GM12874 (cell line): ENCODE data around the gene MYH15.

Source experiments
- TF ChIP-seq, protein P1 (sequence below): IDR thresholded peaks from 2 replicates; pipeline ENCODE4 v1.5.1; 2011; ENCODE audit warnings: low read depth, mild to moderate bottlenecking, control low read depth, low read length, moderate library complexity; ENCODE audit not compliant: insufficient read depth

MYH15 gene

DNA sequence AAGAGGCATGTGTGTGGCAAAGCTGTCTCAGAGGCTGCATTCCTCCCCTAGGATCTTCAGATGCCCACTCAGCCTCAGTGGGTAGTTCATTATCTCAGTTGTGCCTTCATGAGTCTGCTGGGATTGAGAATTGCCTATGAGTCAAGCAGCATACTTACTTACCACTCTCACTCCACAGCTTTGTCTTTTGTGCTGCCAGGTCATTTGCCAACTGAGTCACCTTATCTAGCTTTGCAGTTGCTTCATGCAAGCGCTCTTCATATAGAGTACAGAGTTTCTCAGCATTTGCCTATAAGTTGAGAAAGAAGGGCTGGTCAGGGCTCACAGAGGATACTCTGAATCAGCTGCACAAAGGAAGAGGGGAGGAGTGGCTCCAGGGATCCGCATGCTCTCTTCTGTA, 89.5 kb downstream of the MYH15 start:
- TF ChIP-seq, protein P1, sequence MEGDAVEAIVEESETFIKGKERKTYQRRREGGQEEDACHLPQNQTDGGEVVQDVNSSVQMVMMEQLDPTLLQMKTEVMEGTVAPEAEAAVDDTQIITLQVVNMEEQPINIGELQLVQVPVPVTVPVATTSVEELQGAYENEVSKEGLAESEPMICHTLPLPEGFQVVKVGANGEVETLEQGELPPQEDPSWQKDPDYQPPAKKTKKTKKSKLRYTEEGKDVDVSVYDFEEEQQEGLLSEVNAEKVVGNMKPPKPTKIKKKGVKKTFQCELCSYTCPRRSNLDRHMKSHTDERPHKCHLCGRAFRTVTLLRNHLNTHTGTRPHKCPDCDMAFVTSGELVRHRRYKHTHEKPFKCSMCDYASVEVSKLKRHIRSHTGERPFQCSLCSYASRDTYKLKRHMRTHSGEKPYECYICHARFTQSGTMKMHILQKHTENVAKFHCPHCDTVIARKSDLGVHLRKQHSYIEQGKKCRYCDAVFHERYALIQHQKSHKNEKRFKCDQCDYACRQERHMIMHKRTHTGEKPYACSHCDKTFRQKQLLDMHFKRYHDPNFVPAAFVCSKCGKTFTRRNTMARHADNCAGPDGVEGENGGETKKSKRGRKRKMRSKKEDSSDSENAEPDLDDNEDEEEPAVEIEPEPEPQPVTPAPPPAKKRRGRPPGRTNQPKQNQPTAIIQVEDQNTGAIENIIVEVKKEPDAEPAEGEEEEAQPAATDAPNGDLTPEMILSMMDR: no peak

DNA sequence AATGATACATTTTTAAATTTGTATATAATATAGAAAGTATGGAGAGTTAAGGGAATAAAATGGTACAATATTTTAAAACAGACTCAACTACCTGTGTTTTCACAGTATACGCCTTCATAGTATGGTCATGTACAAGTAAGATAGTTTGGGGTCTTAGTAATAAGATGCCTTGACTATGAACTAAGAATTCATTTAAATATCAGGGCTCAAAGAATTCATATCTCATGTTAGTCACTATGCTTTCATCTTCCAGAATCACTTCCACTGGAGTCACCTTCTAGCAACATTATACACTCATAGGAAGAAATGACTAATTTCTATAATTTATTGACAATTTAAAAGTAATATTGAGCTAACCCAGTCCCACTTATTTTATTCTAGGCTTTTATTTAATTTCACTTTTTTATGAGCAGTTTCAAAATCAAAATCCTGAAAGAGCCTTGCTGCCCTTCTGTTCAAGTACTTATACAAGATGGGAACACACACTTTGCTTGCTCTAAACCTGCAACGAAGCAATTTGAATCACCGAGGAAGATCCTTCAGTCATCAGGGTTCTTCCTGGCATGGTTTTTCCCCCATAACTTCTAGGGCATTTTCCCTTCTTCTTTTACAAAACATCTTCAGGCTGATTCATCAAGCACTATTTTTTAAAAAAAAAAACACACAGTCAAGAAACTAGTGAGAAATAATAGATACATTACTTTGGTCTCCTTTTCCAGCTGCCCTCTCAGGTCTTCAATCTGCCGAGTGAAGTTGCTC, 94.1 kb downstream of the MYH15 start:
- TF ChIP-seq, protein P1: no peak

DNA sequence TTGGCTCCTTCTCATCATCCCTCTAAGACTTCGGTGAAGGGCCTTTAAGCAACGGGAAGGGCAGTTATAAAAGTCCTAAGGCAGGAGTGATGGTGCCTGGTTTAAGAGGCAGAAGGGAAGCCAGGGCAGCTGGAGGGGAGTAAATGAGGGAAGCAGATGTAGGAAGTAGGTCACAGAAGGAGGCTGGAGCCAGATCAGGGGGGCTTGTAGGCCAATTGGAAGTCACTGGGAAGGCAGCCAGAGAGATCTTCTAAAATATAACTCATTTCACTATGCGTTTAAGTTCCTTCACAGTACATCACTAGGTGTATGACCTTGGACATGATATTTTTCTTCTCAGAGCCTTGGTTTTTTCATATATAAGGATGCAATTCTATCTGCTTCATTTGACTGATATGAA, 94.7 kb downstream of the MYH15 start:
- TF ChIP-seq, protein P1: no peak

DNA sequence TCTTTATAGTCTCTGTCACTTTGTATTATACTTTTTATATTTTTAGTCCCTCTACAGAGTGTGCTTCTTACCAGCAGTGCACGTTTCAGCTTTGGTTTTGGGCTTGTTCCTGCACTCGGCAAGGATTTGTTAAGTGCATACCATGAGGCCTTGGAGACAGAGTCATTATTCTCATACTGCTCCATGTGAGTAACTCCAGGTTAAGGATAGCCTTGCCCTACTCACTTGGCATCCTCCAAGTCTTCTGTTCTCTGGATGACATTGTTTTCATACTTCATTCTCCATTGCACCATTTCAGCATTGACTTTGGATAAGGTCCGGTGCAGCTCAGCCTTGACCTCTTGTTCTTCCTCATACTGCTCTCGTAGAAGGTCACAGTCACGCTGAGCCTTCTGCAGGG, 96.4 kb downstream of the MYH15 start:
- TF ChIP-seq, protein P1: no peak

DNA sequence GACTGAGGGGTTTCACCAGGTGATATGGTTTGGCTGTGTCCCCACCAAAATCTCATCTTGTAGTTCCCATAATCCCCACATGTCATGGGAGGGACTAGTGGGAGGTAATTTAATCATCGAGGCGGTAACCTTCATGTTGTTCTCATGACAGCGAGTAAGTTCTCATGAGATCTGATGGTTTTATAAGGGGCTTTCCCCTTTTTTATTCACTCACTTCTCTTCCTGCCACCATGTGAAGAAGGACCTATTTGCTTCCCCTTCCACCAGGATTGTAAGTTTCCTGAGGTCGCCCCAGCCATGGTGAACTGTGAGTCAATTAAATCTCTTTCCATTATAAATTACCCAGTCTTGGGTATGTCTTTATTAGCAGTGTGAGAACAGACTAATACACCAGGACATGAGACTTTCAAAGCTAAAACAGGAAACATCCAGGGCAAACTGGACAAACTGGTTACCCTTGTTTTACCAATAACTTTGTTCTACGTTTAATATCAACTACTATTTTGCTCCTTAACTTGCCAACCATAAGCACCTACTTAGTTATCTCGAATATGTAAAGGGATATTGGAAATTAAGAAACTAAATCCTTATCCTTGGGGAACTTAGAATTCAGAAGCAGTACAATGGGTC, 98.2 kb downstream of the MYH15 start:
- TF ChIP-seq, protein P1: no peak

DNA sequence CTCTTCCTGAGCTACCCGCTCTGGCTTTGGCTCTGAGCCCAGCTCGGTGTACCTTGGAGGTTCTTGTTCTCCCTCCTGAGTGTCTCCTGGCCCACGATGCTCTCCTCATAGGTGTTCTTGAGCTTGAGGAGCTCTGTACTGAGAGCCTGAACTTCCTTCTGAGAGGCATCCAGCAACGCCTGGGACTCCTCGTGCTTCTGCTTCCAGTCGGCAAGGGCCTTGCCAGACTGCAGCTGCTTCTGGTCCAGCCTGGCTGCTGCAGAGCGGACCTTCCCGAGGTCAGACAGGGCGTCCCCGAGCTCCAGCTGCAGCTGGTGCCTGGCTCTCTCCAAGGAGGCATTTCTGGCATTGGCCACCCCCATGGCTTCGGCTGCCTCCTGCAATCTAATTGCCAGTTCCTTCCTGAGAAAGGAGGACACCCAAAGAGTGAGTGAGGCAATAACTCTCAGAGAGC, 99.8 kb downstream of the MYH15 start:
- TF ChIP-seq, protein P1: no peak

DNA sequence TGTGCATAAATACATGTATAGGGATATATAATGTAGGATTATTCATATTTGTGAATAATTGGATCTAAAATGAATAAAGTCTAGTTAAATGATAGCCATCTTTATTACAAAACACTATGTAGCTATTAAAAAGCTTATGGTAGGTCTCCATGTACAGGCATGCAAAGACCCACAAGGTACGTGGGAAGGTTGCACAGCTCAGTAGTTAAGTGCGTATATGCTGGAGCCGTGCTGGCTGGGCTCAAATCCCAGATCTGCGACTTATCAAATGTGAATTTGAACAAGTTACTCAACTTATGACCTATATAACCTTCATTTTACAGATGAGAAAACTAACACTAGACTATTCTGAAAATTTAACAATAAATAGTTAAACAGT, 100.6 kb downstream of the MYH15 start:
- TF ChIP-seq, protein P1: no peak
